Astrocyte of the spinal cord (primary cell): ENCODE data around the gene ERC2.

Experiments
- DNase-seq: peaks from one replicate; pipeline ENCODE4 v3.0.0; 2011; ENCODE audit warnings: low read depth, low spot score
- H3K4me3 ChIP-seq: 2 replicates; pipeline ENCODE4 v1.5.1; 2011; ENCODE audit warnings: low read depth, mild to moderate bottlenecking, low read length, moderate library complexity
- in situ Hi-C: cut with HindIII; loops from 2 replicates; pipeline ENCODE4 v1.10.0; 2017; ENCODE audit warnings: low sequenced_read_pairs
- TF ChIP-seq, protein P1 (sequence below): IDR thresholded peaks from 2 replicates; pipeline ENCODE4 v1.5.1; 2012; ENCODE audit warnings: low read depth, mild to moderate bottlenecking, low read length, inconsistent platforms

Gene ERC2

DNA sequence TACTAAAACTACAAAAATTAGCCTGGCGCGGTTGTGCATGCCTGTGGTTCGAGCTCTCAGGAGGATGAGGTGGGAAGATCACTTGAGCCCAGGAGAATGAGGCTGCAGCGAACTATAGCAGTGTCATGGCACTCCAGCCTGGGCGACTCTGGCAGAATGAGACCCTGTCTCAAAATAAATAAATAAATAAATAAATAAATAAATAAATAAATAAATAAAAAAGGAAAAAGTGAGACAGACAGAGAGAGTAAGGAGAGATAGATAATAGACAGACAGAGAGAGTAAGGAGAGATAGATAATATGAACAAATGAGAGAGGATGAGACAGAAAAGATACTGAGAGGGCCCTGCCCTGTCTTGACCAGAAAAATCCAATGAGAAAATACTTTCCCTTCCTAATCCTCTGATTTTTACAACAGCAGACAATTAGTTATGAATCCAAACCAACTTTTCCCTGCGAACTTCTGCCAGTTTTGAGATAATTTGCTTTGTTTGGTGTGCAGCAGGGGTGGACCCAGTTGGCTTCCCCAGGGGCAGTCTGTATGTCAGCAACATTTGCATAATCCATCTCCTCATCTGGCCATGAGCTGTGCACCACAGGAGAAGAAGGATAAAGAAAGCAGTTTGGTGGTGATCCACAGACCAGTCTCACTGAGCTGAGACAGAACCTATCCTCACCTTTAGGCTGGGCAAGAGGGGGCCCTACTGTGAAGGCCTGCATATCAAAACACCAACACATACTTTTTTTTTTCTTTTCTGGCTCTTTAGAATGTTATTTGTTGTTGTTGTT lies 692.7 kb downstream of the ERC2 start:
- no peak overlapping the region for H3K4me3 ChIP-seq
- TF ChIP-seq, protein P1, sequence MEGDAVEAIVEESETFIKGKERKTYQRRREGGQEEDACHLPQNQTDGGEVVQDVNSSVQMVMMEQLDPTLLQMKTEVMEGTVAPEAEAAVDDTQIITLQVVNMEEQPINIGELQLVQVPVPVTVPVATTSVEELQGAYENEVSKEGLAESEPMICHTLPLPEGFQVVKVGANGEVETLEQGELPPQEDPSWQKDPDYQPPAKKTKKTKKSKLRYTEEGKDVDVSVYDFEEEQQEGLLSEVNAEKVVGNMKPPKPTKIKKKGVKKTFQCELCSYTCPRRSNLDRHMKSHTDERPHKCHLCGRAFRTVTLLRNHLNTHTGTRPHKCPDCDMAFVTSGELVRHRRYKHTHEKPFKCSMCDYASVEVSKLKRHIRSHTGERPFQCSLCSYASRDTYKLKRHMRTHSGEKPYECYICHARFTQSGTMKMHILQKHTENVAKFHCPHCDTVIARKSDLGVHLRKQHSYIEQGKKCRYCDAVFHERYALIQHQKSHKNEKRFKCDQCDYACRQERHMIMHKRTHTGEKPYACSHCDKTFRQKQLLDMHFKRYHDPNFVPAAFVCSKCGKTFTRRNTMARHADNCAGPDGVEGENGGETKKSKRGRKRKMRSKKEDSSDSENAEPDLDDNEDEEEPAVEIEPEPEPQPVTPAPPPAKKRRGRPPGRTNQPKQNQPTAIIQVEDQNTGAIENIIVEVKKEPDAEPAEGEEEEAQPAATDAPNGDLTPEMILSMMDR, result no peak
- DNase-seq, result no peak
- in situ Hi-C loops, result no loop called here

- no peak for DNase-seq
- H3K4me3 ChIP-seq, result no peak overlapping the region
- in situ Hi-C loops, result no loop called here
- TF ChIP-seq, protein P1, result no peak
Observed at GRCh38 chr3:55774856-55775255, 693.4 kb downstream of the ERC2 start.

- no peak overlapping the region for H3K4me3 ChIP-seq
- DNase-seq, result no peak
- TF ChIP-seq, protein P1, result no peak
- in situ Hi-C loops, result no loop called here
Observed at GRCh38 chr3:55771503-55771902, 696.8 kb downstream of the ERC2 start.

- TF ChIP-seq, protein P1, result no peak
- DNase-seq, result no peak
- in situ Hi-C loops, result no loop called here
- H3K4me3 ChIP-seq, result no peak overlapping the region
Observed at GRCh38 chr3:55770077-55770476, 698.2 kb downstream of the ERC2 start.

GRCh38 chr3:55766753-55767152 lies 701.5 kb downstream of the ERC2 start:
- TF ChIP-seq, protein P1, result no peak
- in situ Hi-C loops, result no loop called here
- H3K4me3 ChIP-seq, result no peak overlapping the region
- no peak for DNase-seq

DNA sequence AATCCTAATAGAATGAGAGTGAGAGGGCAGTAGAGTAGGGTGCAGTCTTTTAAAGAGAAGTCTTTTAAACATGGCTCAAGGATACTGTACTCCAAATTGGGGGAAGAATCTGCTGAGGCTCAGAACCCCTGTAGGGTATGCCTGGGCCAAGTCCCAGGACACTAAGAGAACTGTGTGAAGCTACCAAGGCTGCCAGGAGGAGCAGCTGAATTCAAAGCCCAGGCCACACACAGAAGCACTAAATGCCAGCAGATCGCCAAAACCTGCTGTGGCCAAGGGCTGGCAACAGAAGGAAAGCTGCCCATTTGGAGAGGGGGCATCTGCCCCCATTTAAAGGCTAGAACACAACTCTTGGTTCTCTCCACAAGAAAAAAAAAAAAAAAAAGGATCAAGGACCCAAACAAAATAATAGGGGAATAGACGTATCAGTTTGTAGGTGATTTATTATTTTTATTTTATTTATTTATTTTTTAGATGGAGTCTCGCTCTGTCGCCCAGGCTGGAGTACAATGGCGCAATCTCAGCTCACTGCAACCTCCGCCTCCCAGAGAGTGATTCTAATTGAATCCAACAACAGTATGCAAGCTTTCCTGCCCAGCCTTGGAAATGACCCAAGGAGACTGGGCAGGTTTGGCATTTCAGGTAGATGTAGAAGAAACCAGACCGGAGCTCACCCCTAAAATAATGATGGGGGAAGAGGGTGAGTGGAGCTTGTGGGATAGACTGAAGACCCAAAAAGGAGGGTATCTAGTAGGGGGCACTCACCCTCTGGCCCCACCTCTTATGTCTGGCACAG lies 702.2 kb downstream of the ERC2 start:
- in situ Hi-C loops, result no loop called here
- H3K4me3 ChIP-seq, result no peak overlapping the region
- no peak for DNase-seq
- TF ChIP-seq, protein P1, result no peak
